IPS-15b (cell line): ENCODE results near the gene ZDHHC14.
"Not testable (repeated sequence)": the region's sequence is repeated elsewhere in the genome, so short reads cannot be mapped to it uniquely, and the experiment has no call there.

Source experiments
- H3K27me3 ChIP-seq: one replicate; pipeline ENCODE4 v1.6.1; 2013; ENCODE audit warnings: low read length; ENCODE audit not compliant: control insufficient read depth, insufficient read depth
- H3K36me3 ChIP-seq: one replicate; pipeline ENCODE4 v1.6.1; 2013; ENCODE audit warnings: low read length; ENCODE audit not compliant: control insufficient read depth, insufficient read depth
- H3K4me1 ChIP-seq: one replicate; pipeline ENCODE4 v1.6.1; 2013; ENCODE audit warnings: mild to moderate bottlenecking, low read length; ENCODE audit not compliant: control insufficient read depth, insufficient read depth
- H3K4me3 ChIP-seq: one replicate; pipeline ENCODE4 v1.5.1; 2013; ENCODE audit warnings: low read depth, low read length
- H3K9ac ChIP-seq: one replicate; pipeline ENCODE4 v1.6.1; 2013; ENCODE audit warnings: low read depth, mild to moderate bottlenecking, low read length
- H3K9me3 ChIP-seq: one replicate; pipeline ENCODE4 v1.6.1; 2013; ENCODE audit warnings: mild to moderate bottlenecking, low read length; ENCODE audit not compliant: control insufficient read depth, insufficient read depth

Gene ZDHHC14

GRCh38 chr6:157381631-157382621 is 936 bp downstream of the ZDHHC14 start:
- Histone ChIP-seq H3K4me3 (peak overlapping the region; percentile 70), H3K9me3 (no peaks in the 10 kb centered on the region), H3K4me1 (no peaks in the 10 kb centered on the region), H3K9ac (no peak overlapping the region), H3K36me3 (no peaks in the 10 kb centered on the region), H3K27me3 (peaks cover 35% of the 10 kb centered on the region)

GRCh38 chr6:157382821-157383220 is 1.8 kb downstream of the ZDHHC14 start:
- no peaks in the 10 kb centered on the region for H3K36me3 ChIP-seq
- peak overlapping the region; percentile 70 for H3K4me3 ChIP-seq
- H3K27me3 ChIP-seq: peaks cover 30% of the 10 kb centered on the region
- H3K9me3 ChIP-seq: no peaks in the 10 kb centered on the region
- H3K9ac ChIP-seq: no peak overlapping the region
- no peaks in the 10 kb centered on the region for H3K4me1 ChIP-seq

- Histone ChIP-seq H3K36me3 (no peaks in the 10 kb centered on the region), H3K4me3 (no peak overlapping the region), H3K9ac (no peak overlapping the region), H3K27me3 (peaks cover 27% of the 10 kb centered on the region), H3K4me1 (no peaks in the 10 kb centered on the region), H3K9me3 (no peaks in the 10 kb centered on the region)
Measured at GRCh38 chr6:157383471-157383870, 2.5 kb downstream of the ZDHHC14 start.

GRCh38 chr6:157384962-157385361 is 4.0 kb downstream of the ZDHHC14 start:
- peaks cover 25% of the 10 kb centered on the region for H3K27me3 ChIP-seq
- H3K9ac ChIP-seq, H3K9me3 ChIP-seq, H3K4me1 ChIP-seq, H3K4me3 ChIP-seq, H3K36me3 ChIP-seq: not testable (repeated sequence)

GRCh38 chr6:157385482-157385881 is 4.5 kb downstream of the ZDHHC14 start:
- no peak overlapping the region for H3K9ac ChIP-seq
- H3K4me1 ChIP-seq: no peaks in the 10 kb centered on the region
- H3K36me3 ChIP-seq: no peaks in the 10 kb centered on the region
- H3K27me3 ChIP-seq: peaks cover 25% of the 10 kb centered on the region
- H3K9me3 ChIP-seq: peaks cover 5% of the 10 kb centered on the region
- no peak overlapping the region for H3K4me3 ChIP-seq

DNA sequence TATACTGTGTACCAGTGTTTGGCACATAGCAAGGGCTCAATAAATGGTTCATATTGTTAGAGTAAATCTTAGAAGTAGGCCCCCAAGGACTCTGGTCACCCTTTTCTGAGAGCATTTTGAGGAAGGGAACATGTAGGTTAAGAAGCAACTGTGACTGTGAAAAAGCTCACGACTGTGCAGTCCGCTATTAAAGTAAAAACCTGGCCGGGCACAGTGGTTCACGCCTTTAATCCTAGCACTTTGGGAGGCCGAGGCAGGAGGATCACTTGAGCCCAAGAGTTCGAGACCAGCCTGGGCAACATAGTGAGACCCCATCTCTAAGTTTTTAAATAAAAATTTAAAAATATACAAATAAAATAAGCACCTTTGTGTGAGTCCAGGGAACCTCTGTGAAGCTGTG is 5.0 kb downstream of the ZDHHC14 start:
- H3K4me3 ChIP-seq: no peak overlapping the region
- no peaks in the 10 kb centered on the region for H3K4me1 ChIP-seq
- H3K27me3 ChIP-seq: peaks cover 25% of the 10 kb centered on the region
- H3K36me3 ChIP-seq: no peaks in the 10 kb centered on the region
- no peak overlapping the region for H3K9ac ChIP-seq
- peaks cover 5% of the 10 kb centered on the region for H3K9me3 ChIP-seq

- H3K4me3 ChIP-seq: no peak overlapping the region
- no peaks in the 10 kb centered on the region for H3K36me3 ChIP-seq
- no peaks in the 10 kb centered on the region for H3K4me1 ChIP-seq
- peaks cover 25% of the 10 kb centered on the region for H3K27me3 ChIP-seq
- peaks cover 5% of the 10 kb centered on the region for H3K9me3 ChIP-seq
- H3K9ac ChIP-seq: no peak overlapping the region
Measured at GRCh38 chr6:157386454-157386853, 5.5 kb downstream of the ZDHHC14 start.

- H3K9ac ChIP-seq: no peak overlapping the region
- peaks cover 5% of the 10 kb centered on the region for H3K9me3 ChIP-seq
- H3K4me3 ChIP-seq: no peak overlapping the region
- no peaks in the 10 kb centered on the region for H3K4me1 ChIP-seq
- no peaks in the 10 kb centered on the region for H3K36me3 ChIP-seq
- H3K27me3 ChIP-seq: peaks cover 5% of the 10 kb centered on the region
Measured at GRCh38 chr6:157388924-157389323, 7.9 kb downstream of the ZDHHC14 start.

GRCh38 chr6:157390273-157391060 is 9.5 kb downstream of the ZDHHC14 start:
- Histone ChIP-seq H3K4me1 (no peaks in the 10 kb centered on the region), H3K27me3 (no peaks in the 10 kb centered on the region), H3K9ac (no peak overlapping the region), H3K36me3 (no peaks in the 10 kb centered on the region), H3K4me3 (no peak overlapping the region), H3K9me3 (peaks cover 5% of the 10 kb centered on the region)

GRCh38 chr6:157392927-157393668 is 12.1 kb downstream of the ZDHHC14 start:
- H3K9ac ChIP-seq: no peak overlapping the region
- peaks cover 5% of the 10 kb centered on the region for H3K9me3 ChIP-seq
- H3K4me3 ChIP-seq: no peak overlapping the region
- H3K27me3 ChIP-seq: no peaks in the 10 kb centered on the region
- H3K36me3 ChIP-seq: no peaks in the 10 kb centered on the region
- H3K4me1 ChIP-seq: no peaks in the 10 kb centered on the region

- Histone ChIP-seq H3K4me3 (no peak overlapping the region), H3K9me3 (peaks cover 5% of the 10 kb centered on the region), H3K4me1 (no peaks in the 10 kb centered on the region), H3K36me3 (no peaks in the 10 kb centered on the region), H3K9ac (no peak overlapping the region), H3K27me3 (no peaks in the 10 kb centered on the region)
Measured at GRCh38 chr6:157393669-157394327, 12.8 kb downstream of the ZDHHC14 start.
